ENCODE data around the gene SH2D4B. TPM values are rescaled to one million over a fixed set of nuclear protein-coding genes. Genes with fewer than 3 reads are reported as not detected.

The SH2D4B gene
- total RNA-seq, 1 experiment from 2014 or later: 0.08 TPM

GRCh38 chr10:80613466-80614170 is 75.9 kb downstream of the SH2D4B start:
- no peak overlapping the region for H3K4me3 ChIP-seq
- H3K27me3 ChIP-seq (replicated peaks): no peaks in the 10 kb centered on the region
- no peak overlapping the region for H3K27ac ChIP-seq
- H3K9me3 ChIP-seq (replicated peaks): no peaks in the 10 kb centered on the region
- H3K4me1 ChIP-seq (replicated peaks): no peaks in the 10 kb centered on the region
- no peak for DNase-seq (ENCODE audit: low read depth in 1 of 2, low spot score in 2 of 2)
- H3K36me3 ChIP-seq: no peaks in the 10 kb centered on the region

- H3K4me3 ChIP-seq: no peak overlapping the region
- no peaks in the 10 kb centered on the region for H3K36me3 ChIP-seq
- H3K4me1 ChIP-seq (replicated peaks): no peaks in the 10 kb centered on the region
- no peak overlapping the region for H3K27ac ChIP-seq
- no peaks in the 10 kb centered on the region for H3K27me3 ChIP-seq (replicated peaks)
- DNase-seq (ENCODE audit: low read depth in 1 of 2, low spot score in 2 of 2): no peak
- no peaks in the 10 kb centered on the region for H3K9me3 ChIP-seq (replicated peaks)
Observed at GRCh38 chr10:80614576-80615416, 77.1 kb downstream of the SH2D4B start.

- no peaks in the 10 kb centered on the region for H3K9me3 ChIP-seq (replicated peaks)
- H3K4me3 ChIP-seq: no peak overlapping the region
- H3K36me3 ChIP-seq: no peaks in the 10 kb centered on the region
- H3K4me1 ChIP-seq (replicated peaks): no peaks in the 10 kb centered on the region
- DNase-seq (ENCODE audit: low read depth in 1 of 2, low spot score in 2 of 2): no peak
- H3K27ac ChIP-seq: no peak overlapping the region
- no peaks in the 10 kb centered on the region for H3K27me3 ChIP-seq (replicated peaks)
Observed at GRCh38 chr10:80617807-80618206, 80.1 kb downstream of the SH2D4B start.

GRCh38 chr10:80619036-80619435 is 81.3 kb downstream of the SH2D4B start:
- Histone ChIP-seq H3K9me3 (replicated peaks) (no peaks in the 10 kb centered on the region), H3K36me3 (no peaks in the 10 kb centered on the region), H3K4me3 (no peak overlapping the region), H3K4me1 (replicated peaks) (no peaks in the 10 kb centered on the region), H3K27ac (no peak overlapping the region), H3K27me3 (replicated peaks) (no peaks in the 10 kb centered on the region)
- no peak for DNase-seq (ENCODE audit: low read depth in 1 of 2, low spot score in 2 of 2)

- H3K27ac ChIP-seq: no peak overlapping the region
- no peak for DNase-seq (ENCODE audit: low read depth in 1 of 2, low spot score in 2 of 2)
- no peaks in the 10 kb centered on the region; the same call in 1 of the 2 replicates for H3K27me3 ChIP-seq (replicated peaks)
- H3K36me3 ChIP-seq: no peaks in the 10 kb centered on the region
- H3K9me3 ChIP-seq (replicated peaks): no peaks in the 10 kb centered on the region
- H3K4me1 ChIP-seq (replicated peaks): no peaks in the 10 kb centered on the region
- H3K4me3 ChIP-seq: no peak overlapping the region
Observed at GRCh38 chr10:80622153-80622552, 84.5 kb downstream of the SH2D4B start.

GRCh38 chr10:80630324-80630723 is 92.6 kb downstream of the SH2D4B start:
- no peaks in the 10 kb centered on the region for H3K9me3 ChIP-seq (replicated peaks)
- no peak overlapping the region for H3K4me3 ChIP-seq
- DNase-seq (ENCODE audit: low read depth in 1 of 2, low spot score in 2 of 2): no peak
- no peaks in the 10 kb centered on the region for H3K27me3 ChIP-seq (replicated peaks)
- no peak overlapping the region for H3K27ac ChIP-seq
- no peaks in the 10 kb centered on the region for H3K4me1 ChIP-seq (replicated peaks)
- no peaks in the 10 kb centered on the region for H3K36me3 ChIP-seq

- H3K4me1 ChIP-seq (replicated peaks): no peaks in the 10 kb centered on the region
- no peaks in the 10 kb centered on the region for H3K9me3 ChIP-seq (replicated peaks)
- DNase-seq (ENCODE audit: low read depth in 1 of 2, low spot score in 2 of 2): no peak
- no peak overlapping the region for H3K27ac ChIP-seq
- H3K36me3 ChIP-seq: no peaks in the 10 kb centered on the region
- H3K4me3 ChIP-seq: no peak overlapping the region
- H3K27me3 ChIP-seq (replicated peaks): no peaks in the 10 kb centered on the region
Observed at GRCh38 chr10:80632742-80633141, 95.0 kb downstream of the SH2D4B start.

- Histone ChIP-seq H3K27me3 (replicated peaks) (no peaks in the 10 kb centered on the region), H3K4me1 (replicated peaks) (no peaks in the 10 kb centered on the region), H3K27ac (no peak overlapping the region), H3K4me3 (no peak overlapping the region), H3K9me3 (replicated peaks) (no peaks in the 10 kb centered on the region), H3K36me3 (no peaks in the 10 kb centered on the region)
- no peak for DNase-seq (ENCODE audit: low read depth in 1 of 2, low spot score in 2 of 2)
Observed at GRCh38 chr10:80633383-80633860, 95.7 kb downstream of the SH2D4B start.

- no peaks in the 10 kb centered on the region for H3K9me3 ChIP-seq (replicated peaks)
- no peak for DNase-seq (ENCODE audit: low read depth in 1 of 2, low spot score in 2 of 2)
- H3K36me3 ChIP-seq: no peaks in the 10 kb centered on the region
- no peak overlapping the region for H3K4me3 ChIP-seq
- H3K4me1 ChIP-seq (replicated peaks): no peaks in the 10 kb centered on the region
- no peaks in the 10 kb centered on the region for H3K27me3 ChIP-seq (replicated peaks)
- H3K27ac ChIP-seq: no peak overlapping the region
Observed at GRCh38 chr10:80633910-80634309, 96.2 kb downstream of the SH2D4B start.

- H3K9me3 ChIP-seq (replicated peaks): no peaks in the 10 kb centered on the region
- no peaks in the 10 kb centered on the region for H3K27me3 ChIP-seq (replicated peaks)
- no peak overlapping the region for H3K27ac ChIP-seq
- no peak for DNase-seq (ENCODE audit: low read depth in 1 of 2, low spot score in 2 of 2)
- no peaks in the 10 kb centered on the region for H3K36me3 ChIP-seq
- H3K4me1 ChIP-seq (replicated peaks): no peaks in the 10 kb centered on the region
- no peak overlapping the region for H3K4me3 ChIP-seq
Observed at GRCh38 chr10:80642661-80643060, 105.0 kb downstream of the SH2D4B start.

GRCh38 chr10:80646366-80646765 is 108.7 kb downstream of the SH2D4B start:
- DNase-seq (ENCODE audit: low read depth in 1 of 2, low spot score in 2 of 2): no peak
- H3K27ac ChIP-seq: no peak overlapping the region

GRCh38 chr10:80647173-80647833 is 109.6 kb downstream of the SH2D4B start:
- H3K4me1 ChIP-seq (replicated peaks): no peaks in the 10 kb centered on the region
- 0 out of 2 replicates have a peak, but pooled peaks cover 11% of the 10 kb centered on the region for H3K27me3 ChIP-seq (replicated peaks)
- H3K4me3 ChIP-seq: no peak overlapping the region
- H3K27ac ChIP-seq: no peak overlapping the region
- H3K9me3 ChIP-seq (replicated peaks): no peaks in the 10 kb centered on the region
- DNase-seq (ENCODE audit: low read depth in 1 of 2, low spot score in 2 of 2): no peak
- no peaks in the 10 kb centered on the region for H3K36me3 ChIP-seq

More at GRCh38 chr10:80646366-80646765, 108.7 kb downstream of the SH2D4B start:
- H3K36me3 ChIP-seq: no peaks in the 10 kb centered on the region
- 0 out of 2 replicates have a peak, but pooled peaks cover 11% of the 10 kb centered on the region for H3K27me3 ChIP-seq (replicated peaks)
- H3K4me3 ChIP-seq: no peak overlapping the region
- no peaks in the 10 kb centered on the region for H3K4me1 ChIP-seq (replicated peaks)
- no peaks in the 10 kb centered on the region for H3K9me3 ChIP-seq (replicated peaks)

- Histone ChIP-seq H3K4me3 (no peak overlapping the region), H3K4me1 (replicated peaks) (no peaks in the 10 kb centered on the region), H3K27ac (no peak overlapping the region), H3K27me3 (replicated peaks) (0 out of 2 replicates have a peak, but pooled peaks cover 11% of the 10 kb centered on the region), H3K36me3 (no peaks in the 10 kb centered on the region), H3K9me3 (replicated peaks) (no peaks in the 10 kb centered on the region)
- no peak for DNase-seq (ENCODE audit: low read depth in 1 of 2, low spot score in 2 of 2)
Observed at GRCh38 chr10:80648106-80648505, 110.4 kb downstream of the SH2D4B start.

- H3K27ac ChIP-seq: no peak overlapping the region
- H3K4me3 ChIP-seq: no peak overlapping the region
- no peak for DNase-seq (ENCODE audit: low read depth in 1 of 2, low spot score in 2 of 2)
- no peaks in the 10 kb centered on the region for H3K4me1 ChIP-seq (replicated peaks)
- no peaks in the 10 kb centered on the region for H3K36me3 ChIP-seq
- H3K27me3 ChIP-seq (replicated peaks): 0 out of 2 replicates have a peak, but pooled peaks cover 11% of the 10 kb centered on the region
- H3K9me3 ChIP-seq (replicated peaks): no peaks in the 10 kb centered on the region
Observed at GRCh38 chr10:80649183-80649582, 111.5 kb downstream of the SH2D4B start.

All from SJSA1 (cell line).